Keratinocyte (primary cell): ENCODE results near the gene PLK4.

ENCODE experiments used
- EZH2 ChIP-seq: IDR thresholded peaks from one replicate; pipeline ENCODE4 v1.6.1; 2012; ENCODE audit warnings: inconsistent platforms, mild to moderate bottlenecking, low read length, moderate library complexity
- TF ChIP-seq, protein P1 (sequence below), 3 experiments: IDR thresholded peaks in 1 of 3; conservative IDR thresholded peaks in 1 of 3; optimal IDR thresholded peaks in 1 of 3; 2 replicates in 2 of 3; 3 replicates in 1 of 3; pipeline versions ENCODE3 to v1.5.1; 2011; ENCODE audit warnings: low read length in 3 of 3, mild to moderate bottlenecking in 3 of 3, moderate library complexity in 2 of 3, control low read depth in 1 of 3, inconsistent platforms in 1 of 3; ENCODE audit not compliant: insufficient read depth in 2 of 3; ENCODE audit errors: extremely low read depth in 1 of 3

GRCh38 chr4:127880763-127881562 lies at the start of gene PLK4:
- TF ChIP-seq, protein P1, sequence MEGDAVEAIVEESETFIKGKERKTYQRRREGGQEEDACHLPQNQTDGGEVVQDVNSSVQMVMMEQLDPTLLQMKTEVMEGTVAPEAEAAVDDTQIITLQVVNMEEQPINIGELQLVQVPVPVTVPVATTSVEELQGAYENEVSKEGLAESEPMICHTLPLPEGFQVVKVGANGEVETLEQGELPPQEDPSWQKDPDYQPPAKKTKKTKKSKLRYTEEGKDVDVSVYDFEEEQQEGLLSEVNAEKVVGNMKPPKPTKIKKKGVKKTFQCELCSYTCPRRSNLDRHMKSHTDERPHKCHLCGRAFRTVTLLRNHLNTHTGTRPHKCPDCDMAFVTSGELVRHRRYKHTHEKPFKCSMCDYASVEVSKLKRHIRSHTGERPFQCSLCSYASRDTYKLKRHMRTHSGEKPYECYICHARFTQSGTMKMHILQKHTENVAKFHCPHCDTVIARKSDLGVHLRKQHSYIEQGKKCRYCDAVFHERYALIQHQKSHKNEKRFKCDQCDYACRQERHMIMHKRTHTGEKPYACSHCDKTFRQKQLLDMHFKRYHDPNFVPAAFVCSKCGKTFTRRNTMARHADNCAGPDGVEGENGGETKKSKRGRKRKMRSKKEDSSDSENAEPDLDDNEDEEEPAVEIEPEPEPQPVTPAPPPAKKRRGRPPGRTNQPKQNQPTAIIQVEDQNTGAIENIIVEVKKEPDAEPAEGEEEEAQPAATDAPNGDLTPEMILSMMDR (optimal IDR thresholded peaks at IDR 0.05 in 1 of 3, IDR thresholded peaks at IDR 0.05 in 1 of 3, conservative IDR thresholded peaks at IDR 0.05 in 1 of 3; ENCODE audit: extremely low read depth in 1 of 3, insufficient read depth in 2 of 3, low read length in 3 of 3), result no peak
- no peak for TF ChIP-seq EZH2
